Esophagus muscularis mucosa (tissue), 3 donors: ENCODE measurements around the gene FAM171A1.

Source experiments
- EP300 ChIP-seq: sonication (generic); formaldehyde crosslinking; IDR thresholded peaks from one replicate; pipeline ENCODE4 v1.6.1; 2017; ENCODE audit warnings: antibody characterized with exemption
- POLR2AphosphoS5 ChIP-seq, 2 donors: sonication (generic); formaldehyde crosslinking; IDR thresholded peaks; one replicate each; pipeline ENCODE4 v1.6.1; 2017; ENCODE audit warnings: antibody characterized with exemption in 2 of 2

DNA sequence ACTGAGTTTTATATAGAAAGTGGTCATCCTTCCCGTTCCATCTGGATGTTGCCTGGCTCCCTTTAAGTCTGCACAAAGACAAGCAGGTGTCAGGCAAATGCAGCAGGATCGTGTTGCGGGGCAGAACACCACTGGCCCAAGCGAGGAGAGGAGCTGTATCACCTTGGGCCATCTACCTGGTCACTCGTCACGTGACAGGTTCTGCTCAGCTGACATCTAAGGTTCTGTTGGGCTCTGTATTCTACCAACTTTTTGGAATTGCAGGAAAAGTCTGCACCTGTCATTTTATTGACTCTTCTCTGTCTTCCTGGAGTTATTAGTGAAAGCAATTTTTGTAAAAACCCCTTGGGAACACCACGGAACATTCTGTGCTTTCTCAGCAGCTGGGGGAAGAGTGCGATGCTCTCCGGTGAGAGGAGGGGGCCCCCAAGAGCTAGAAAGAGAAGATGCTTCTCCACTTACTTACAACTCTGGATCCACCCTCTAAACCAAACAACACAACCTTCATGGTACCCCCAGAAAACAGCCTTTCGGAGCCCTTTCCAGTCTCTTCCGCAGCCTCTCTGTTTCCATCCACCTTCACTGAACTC is 119.2 kb downstream of the FAM171A1 start:
- TF ChIP-seq POLR2AphosphoS5 (IDR thresholded peaks at IDR 0.05): no peak
- TF ChIP-seq EP300: no peak
